PFSK-1 (cell line): ENCODE measurements around the gene SPTB.

Experiments used
- POLR2AphosphoS5 ChIP-seq: IDR thresholded peaks from 2 replicates; pipeline ENCODE4 v1.6.1; 2012; ENCODE audit warnings: low read depth, mild to moderate bottlenecking, control low read depth, low read length, moderate library complexity
- TAF1 ChIP-seq: IDR thresholded peaks from 2 replicates; pipeline ENCODE4 v1.6.1; 2012; ENCODE audit warnings: low read length, control low read depth, borderline replicate concordance; ENCODE audit not compliant: insufficient read depth
- TF ChIP-seq, protein P1 (sequence below), 2 experiments: IDR thresholded peaks; 2 replicates each; pipeline versions ENCODE4 v1.6.1 to v1.8.0; 2011 to 2012; ENCODE audit warnings: low read depth in 2 of 2, low read length in 2 of 2, control low read depth in 1 of 2, inconsistent platforms in 1 of 2, mild to moderate bottlenecking in 1 of 2, moderate library complexity in 1 of 2; ENCODE audit not compliant: insufficient read depth in 1 of 2

DNA sequence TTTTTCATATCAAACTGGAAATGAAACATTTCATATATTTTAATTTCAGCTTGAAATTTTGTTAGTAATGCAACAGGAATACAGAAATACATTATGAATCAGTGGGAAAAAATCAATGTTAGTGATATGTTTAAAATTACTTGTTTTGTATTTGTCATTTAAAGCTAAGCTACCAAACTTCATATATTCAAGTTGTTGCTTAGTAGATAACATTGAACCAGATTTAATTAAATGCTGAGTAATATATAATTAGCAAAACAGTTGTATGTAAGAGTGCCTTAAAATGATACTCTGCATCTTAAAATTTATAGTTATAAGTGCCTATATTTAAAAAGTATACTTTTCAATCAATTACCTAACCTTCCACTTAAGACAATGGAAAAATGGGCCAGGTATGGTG lies 39.5 kb upstream of the SPTB start:
- TF ChIP-seq POLR2AphosphoS5 (no peak), TAF1 (no peak)
- TF ChIP-seq, protein P1, sequence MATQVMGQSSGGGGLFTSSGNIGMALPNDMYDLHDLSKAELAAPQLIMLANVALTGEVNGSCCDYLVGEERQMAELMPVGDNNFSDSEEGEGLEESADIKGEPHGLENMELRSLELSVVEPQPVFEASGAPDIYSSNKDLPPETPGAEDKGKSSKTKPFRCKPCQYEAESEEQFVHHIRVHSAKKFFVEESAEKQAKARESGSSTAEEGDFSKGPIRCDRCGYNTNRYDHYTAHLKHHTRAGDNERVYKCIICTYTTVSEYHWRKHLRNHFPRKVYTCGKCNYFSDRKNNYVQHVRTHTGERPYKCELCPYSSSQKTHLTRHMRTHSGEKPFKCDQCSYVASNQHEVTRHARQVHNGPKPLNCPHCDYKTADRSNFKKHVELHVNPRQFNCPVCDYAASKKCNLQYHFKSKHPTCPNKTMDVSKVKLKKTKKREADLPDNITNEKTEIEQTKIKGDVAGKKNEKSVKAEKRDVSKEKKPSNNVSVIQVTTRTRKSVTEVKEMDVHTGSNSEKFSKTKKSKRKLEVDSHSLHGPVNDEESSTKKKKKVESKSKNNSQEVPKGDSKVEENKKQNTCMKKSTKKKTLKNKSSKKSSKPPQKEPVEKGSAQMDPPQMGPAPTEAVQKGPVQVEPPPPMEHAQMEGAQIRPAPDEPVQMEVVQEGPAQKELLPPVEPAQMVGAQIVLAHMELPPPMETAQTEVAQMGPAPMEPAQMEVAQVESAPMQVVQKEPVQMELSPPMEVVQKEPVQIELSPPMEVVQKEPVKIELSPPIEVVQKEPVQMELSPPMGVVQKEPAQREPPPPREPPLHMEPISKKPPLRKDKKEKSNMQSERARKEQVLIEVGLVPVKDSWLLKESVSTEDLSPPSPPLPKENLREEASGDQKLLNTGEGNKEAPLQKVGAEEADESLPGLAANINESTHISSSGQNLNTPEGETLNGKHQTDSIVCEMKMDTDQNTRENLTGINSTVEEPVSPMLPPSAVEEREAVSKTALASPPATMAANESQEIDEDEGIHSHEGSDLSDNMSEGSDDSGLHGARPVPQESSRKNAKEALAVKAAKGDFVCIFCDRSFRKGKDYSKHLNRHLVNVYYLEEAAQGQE (IDR thresholded peaks at IDR 0.05; ENCODE audit: insufficient read depth in 1 of 2, low read depth in 2 of 2, low read length in 2 of 2), result no peak
